GM18498 (cell line): ENCODE results near the gene SLC6A5.
"Not testable (repeated sequence)": the region's sequence is repeated elsewhere in the genome, so short reads cannot be mapped to it uniquely, and the experiment has no call there.

ENCODE experiments used
- ATAC-seq: cut with Tn5 transposase; IDR thresholded peaks from one replicate; pipeline ENCODE4 v1.9.1; 2021; ENCODE audit warnings: mild to moderate bottlenecking, moderate library complexity; ENCODE audit not compliant: unreplicated experiment

SLC6A5 gene

GRCh38 chr11:20599221-20600019 lies at the start of gene SLC6A5:
SLC6A5 (plus strand) TSS chr11:20599608; CDS start chr11:20599673, 65 bp downstream.
- ATAC-seq, result no peak

GRCh38 chr11:20551096-20551495 lies 48.3 kb upstream of the SLC6A5 start:
- ATAC-seq, result no peak

GRCh38 chr11:20555783-20556182 lies 43.6 kb upstream of the SLC6A5 start:
- ATAC-seq, result no peak

GRCh38 chr11:20556396-20556795 lies 43.0 kb upstream of the SLC6A5 start:
- ATAC-seq, result not testable (repeated sequence)

GRCh38 chr11:20558741-20559140 lies 40.7 kb upstream of the SLC6A5 start:
- ATAC-seq, result no peak

GRCh38 chr11:20559523-20560300 lies 39.7 kb upstream of the SLC6A5 start:
- no peak for ATAC-seq

- ATAC-seq, result no peak
Measured at GRCh38 chr11:20561915-20562314, 37.5 kb upstream of the SLC6A5 start.

- ATAC-seq, result no peak
Measured at GRCh38 chr11:20563866-20564265, 35.5 kb upstream of the SLC6A5 start.

GRCh38 chr11:20564846-20565635 lies 34.4 kb upstream of the SLC6A5 start:
- ATAC-seq, result no peak

GRCh38 chr11:20566115-20566514 lies 33.3 kb upstream of the SLC6A5 start:
- not testable (repeated sequence) for ATAC-seq

- ATAC-seq, result no peak
Measured at GRCh38 chr11:20566591-20567434, 32.6 kb upstream of the SLC6A5 start.

- not testable (repeated sequence) for ATAC-seq
Measured at GRCh38 chr11:20579725-20580124, 19.7 kb upstream of the SLC6A5 start.

- no peak for ATAC-seq
Measured at GRCh38 chr11:20583201-20583600, 16.2 kb upstream of the SLC6A5 start.

GRCh38 chr11:20584093-20584774 lies 15.2 kb upstream of the SLC6A5 start:
- ATAC-seq, result no peak

- no peak for ATAC-seq
Measured at GRCh38 chr11:20589796-20590195, 9.6 kb upstream of the SLC6A5 start.

GRCh38 chr11:20590381-20590780 lies 9.0 kb upstream of the SLC6A5 start:
- no peak for ATAC-seq

- ATAC-seq, result no peak
Measured at GRCh38 chr11:20592741-20593140, 6.7 kb upstream of the SLC6A5 start.

GRCh38 chr11:20594274-20595061 lies 4.9 kb upstream of the SLC6A5 start:
- no peak for ATAC-seq

GRCh38 chr11:20595101-20595500 lies 4.3 kb upstream of the SLC6A5 start:
- ATAC-seq, result no peak
